Trophoblast cell (in vitro differentiated cells and primary cell): ENCODE measurements around the gene CUL3.

ENCODE experiments used
- DNase-seq, 2 donors: peaks; one replicate each; pipeline ENCODE4 v3.0.0-alpha.2; 2016
- H2AFZ ChIP-seq: 2 replicates; pipeline ENCODE4 v1.6.1; 2013; ENCODE audit warnings: low read length, moderate library complexity, mild to moderate bottlenecking; ENCODE audit not compliant: insufficient read depth, poor library complexity
- H2AK5ac ChIP-seq: 2 replicates; pipeline ENCODE4 v1.6.1; 2013; ENCODE audit warnings: mild to moderate bottlenecking, low read length
- H2BK120ac ChIP-seq: 2 replicates; pipeline ENCODE4 v1.6.1; 2013; ENCODE audit warnings: low read length, mild to moderate bottlenecking, moderate library complexity; ENCODE audit not compliant: insufficient read depth, poor library complexity
- H2BK12ac ChIP-seq: 2 replicates; pipeline ENCODE4 v1.6.1; 2013; ENCODE audit warnings: mild to moderate bottlenecking, low read length, moderate library complexity
- H2BK5ac ChIP-seq: 2 replicates; pipeline ENCODE4 v1.6.1; 2013; ENCODE audit warnings: low read length, low read depth, moderate library complexity, mild to moderate bottlenecking; ENCODE audit not compliant: poor library complexity
- H3K14ac ChIP-seq: 2 replicates; pipeline ENCODE4 v1.6.1; 2013; ENCODE audit warnings: mild to moderate bottlenecking, low read length
- H3K18ac ChIP-seq: 2 replicates; pipeline ENCODE4 v1.6.1; 2013; ENCODE audit warnings: mild to moderate bottlenecking, low read length
- H3K23ac ChIP-seq: 2 replicates; pipeline ENCODE4 v1.6.1; 2013; ENCODE audit warnings: low read length
- H3K27ac ChIP-seq: 2 replicates; pipeline ENCODE4 v1.5.1; 2013; ENCODE audit warnings: low read depth, mild to moderate bottlenecking, inconsistent platforms, low read length, moderate library complexity
- H3K27me3 ChIP-seq: 2 replicates; pipeline ENCODE4 v1.6.1; 2013; ENCODE audit warnings: inconsistent platforms, mild to moderate bottlenecking, low read length, moderate library complexity; ENCODE audit not compliant: insufficient read depth
- H3K36me3 ChIP-seq, 2 experiments: 1 replicate in 1 of 2; 2 replicates in 1 of 2; pipeline ENCODE4 v1.6.1; 2013; ENCODE audit warnings: low read length in 2 of 2, mild to moderate bottlenecking in 2 of 2, moderate library complexity in 1 of 2; ENCODE audit not compliant: insufficient read depth in 2 of 2, control insufficient read depth in 1 of 2
- H3K4ac ChIP-seq: 2 replicates; pipeline ENCODE4 v1.6.1; 2013; ENCODE audit warnings: low read depth, mild to moderate bottlenecking, low read length, moderate library complexity
- H3K4me1 ChIP-seq, 2 experiments: 1 replicate in 1 of 2; 2 replicates in 1 of 2; pipeline ENCODE4 v1.6.1; 2013; ENCODE audit warnings: low read length in 2 of 2, mild to moderate bottlenecking in 2 of 2, moderate library complexity in 1 of 2; ENCODE audit not compliant: insufficient read depth in 2 of 2, control insufficient read depth in 1 of 2
- H3K4me2 ChIP-seq: 2 replicates; pipeline ENCODE4 v1.6.1; 2013; ENCODE audit warnings: inconsistent platforms, mild to moderate bottlenecking, low read length, moderate library complexity
- H3K4me3 ChIP-seq: 2 replicates; pipeline ENCODE4 v1.5.1; 2013; ENCODE audit warnings: mild to moderate bottlenecking, low read depth, low read length, inconsistent platforms
- H3K79me1 ChIP-seq: one replicate; pipeline ENCODE4 v1.6.1; 2013; ENCODE audit warnings: low read length
- H3K79me2 ChIP-seq: 2 replicates; pipeline ENCODE4 v1.6.1; 2013; ENCODE audit warnings: low read length, mild to moderate bottlenecking; ENCODE audit not compliant: control insufficient read depth, insufficient read depth, poor library complexity
- H3K9ac ChIP-seq: 2 replicates; pipeline ENCODE4 v1.6.1; 2013; ENCODE audit warnings: mild to moderate bottlenecking, low read length
- H3K9me3 ChIP-seq: 2 replicates; pipeline ENCODE4 v1.6.1; 2013; ENCODE audit warnings: low read depth, mild to moderate bottlenecking, control low read depth, inconsistent platforms, low read length; ENCODE audit not compliant: insufficient read depth
- H4K12ac ChIP-seq: 2 replicates; pipeline ENCODE4 v1.6.1; 2013; ENCODE audit warnings: low read depth, mild to moderate bottlenecking, low read length, moderate library complexity
- H4K8ac ChIP-seq: 2 replicates; pipeline ENCODE4 v1.6.1; 2013; ENCODE audit warnings: low read depth, mild to moderate bottlenecking, low read length, moderate library complexity
- H4K91ac ChIP-seq: one replicate; pipeline ENCODE4 v1.6.1; 2013; ENCODE audit warnings: low read depth, mild to moderate bottlenecking, low read length, moderate library complexity
- WGBS: extraction: QIAGEN DNeasy Blood & Tissue Kit; methylation state at CpG from one replicate; pipeline ENCODE4 v1.1.7; 2013; ENCODE audit warnings: missing lambda C conversion rate; ENCODE audit not compliant: insufficient read length, insufficient coverage; ENCODE audit errors: extremely low coverage; 5-methylcytosine and 5-hydroxymethylcytosine counted together

CUL3 gene

DNA sequence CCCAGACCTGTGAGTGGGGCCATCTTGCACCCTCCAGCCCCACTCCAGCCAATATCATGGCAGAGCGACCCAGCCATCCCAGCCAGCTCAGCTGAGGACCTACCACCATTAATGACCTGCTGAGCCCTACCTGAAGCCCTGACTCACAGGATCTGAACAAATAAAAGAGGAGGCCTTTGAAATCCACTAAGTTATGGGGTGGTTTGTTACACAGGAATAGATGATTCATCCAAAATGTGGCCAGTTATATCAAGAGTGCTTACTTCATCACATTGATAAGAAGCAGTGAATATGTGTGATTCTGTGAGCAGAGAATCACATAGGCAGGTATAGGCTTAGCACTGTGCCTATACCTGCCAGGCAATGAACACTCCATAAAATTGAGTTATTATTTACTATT, 148.5 kb downstream of the CUL3 start:
- Histone ChIP-seq H3K18ac (no peak overlapping the region), H3K4me3 (no peak overlapping the region), H3K79me1 (no peaks in the 10 kb centered on the region), H4K91ac (no peak overlapping the region), H2AFZ (no peak overlapping the region), H3K36me3 (no peaks in the 10 kb centered on the region), H3K4me2 (no peak overlapping the region), H4K12ac (no peak overlapping the region), H3K27ac (no peak overlapping the region), H3K27me3 (no peaks in the 10 kb centered on the region), H4K8ac (no peak overlapping the region), H3K4ac (no peak overlapping the region), H3K4me1 (peaks cover 0 to 4% of the 10 kb centered on the region in 2 experiments), H3K23ac (no peak overlapping the region), H2AK5ac (no peak overlapping the region), H3K9me3 (no peaks in the 10 kb centered on the region), H2BK120ac (no peak overlapping the region), H3K79me2 (no peaks in the 10 kb centered on the region), H3K14ac (no peak overlapping the region), H2BK12ac (no peak overlapping the region), H3K9ac (no peak overlapping the region), H2BK5ac (no peak overlapping the region)
- no CpG with 5 or more reads among the region's 1 CpG for WGBS
- DNase-seq: no peak

DNA sequence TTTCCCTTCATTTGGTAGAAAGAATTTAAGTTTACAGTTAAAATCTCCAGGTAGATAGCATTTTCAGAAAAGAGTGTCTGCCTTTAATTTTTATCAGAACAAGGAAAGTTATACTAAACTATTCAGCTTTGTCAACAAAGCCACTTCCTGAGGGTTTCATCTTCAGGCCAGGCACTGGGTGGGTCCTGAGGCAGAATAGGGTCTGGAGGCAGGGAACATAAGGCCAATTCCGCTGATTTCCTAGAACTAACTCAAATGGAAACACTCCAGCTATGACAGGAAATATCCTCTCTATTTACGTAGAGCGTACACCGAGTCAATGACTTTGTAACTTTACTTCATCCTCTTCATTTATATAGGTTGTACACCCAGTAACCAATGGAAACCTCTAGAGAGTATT, 150.5 kb downstream of the CUL3 start:
- Histone ChIP-seq H4K91ac (no peak overlapping the region), H3K4me1 (peaks cover 0 to 4% of the 10 kb centered on the region in 2 experiments), H3K79me2 (no peaks in the 10 kb centered on the region), H3K27ac (no peak overlapping the region), H3K4me3 (no peak overlapping the region), H3K27me3 (no peaks in the 10 kb centered on the region), H2BK5ac (no peak overlapping the region), H2AFZ (no peak overlapping the region), H3K36me3 (no peaks in the 10 kb centered on the region), H2BK12ac (no peak overlapping the region), H3K79me1 (no peaks in the 10 kb centered on the region), H3K4me2 (no peak overlapping the region), H3K23ac (no peak overlapping the region), H4K8ac (no peak overlapping the region), H3K14ac (no peak overlapping the region), H2BK120ac (no peak overlapping the region), H3K9me3 (peaks cover 8% of the 10 kb centered on the region), H3K9ac (no peak overlapping the region), H2AK5ac (no peak overlapping the region), H4K12ac (no peak overlapping the region), H3K4ac (no peak overlapping the region), H3K18ac (no peak overlapping the region)
- no peak for DNase-seq
- no CpG with 5 or more reads among the region's 4 CpGs for WGBS

DNA sequence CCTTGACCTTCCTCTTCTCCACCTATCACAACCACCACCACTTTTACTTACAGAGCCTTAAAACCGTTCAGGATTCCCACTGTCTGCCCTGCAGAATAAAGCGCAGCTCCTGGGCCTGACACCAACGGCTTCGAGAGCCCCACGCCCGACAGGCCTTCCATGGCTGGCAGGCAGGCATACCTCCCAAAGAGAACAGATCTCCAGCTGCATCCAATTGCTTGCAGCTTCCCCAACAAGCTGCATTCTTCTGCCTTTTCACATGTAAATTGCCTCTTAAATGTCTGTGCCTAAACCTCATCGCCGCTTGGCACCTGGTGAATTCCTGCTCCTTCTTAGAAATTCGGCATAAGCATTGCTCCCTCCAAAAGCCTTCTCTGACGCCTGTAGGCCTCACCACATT, 151.7 kb downstream of the CUL3 start:
- H3K4me2 ChIP-seq: no peak overlapping the region
- H3K23ac ChIP-seq: no peak overlapping the region
- H3K9ac ChIP-seq: no peak overlapping the region
- H2BK5ac ChIP-seq: no peak overlapping the region
- H3K79me2 ChIP-seq: no peaks in the 10 kb centered on the region
- H3K27me3 ChIP-seq: no peaks in the 10 kb centered on the region
- peaks cover 8% of the 10 kb centered on the region for H3K9me3 ChIP-seq
- H3K4me3 ChIP-seq: no peak overlapping the region
- H3K36me3 ChIP-seq: no peaks in the 10 kb centered on the region
- no peaks in the 10 kb centered on the region for H3K79me1 ChIP-seq
- no peak overlapping the region for H3K14ac ChIP-seq
- H2BK12ac ChIP-seq: no peak overlapping the region
- H3K18ac ChIP-seq: no peak overlapping the region
- no peak overlapping the region for H2AFZ ChIP-seq
- no CpG with 5 or more reads among the region's 10 CpGs for WGBS
- no peak overlapping the region for H4K12ac ChIP-seq
- DNase-seq: no peak
- H2BK120ac ChIP-seq: no peak overlapping the region
- H3K27ac ChIP-seq: no peak overlapping the region
- H3K4ac ChIP-seq: no peak overlapping the region
- H4K91ac ChIP-seq: no peak overlapping the region
- no peaks in the 10 kb centered on the region for H3K4me1 ChIP-seq
- no peak overlapping the region for H2AK5ac ChIP-seq
- no peak overlapping the region for H4K8ac ChIP-seq

DNA sequence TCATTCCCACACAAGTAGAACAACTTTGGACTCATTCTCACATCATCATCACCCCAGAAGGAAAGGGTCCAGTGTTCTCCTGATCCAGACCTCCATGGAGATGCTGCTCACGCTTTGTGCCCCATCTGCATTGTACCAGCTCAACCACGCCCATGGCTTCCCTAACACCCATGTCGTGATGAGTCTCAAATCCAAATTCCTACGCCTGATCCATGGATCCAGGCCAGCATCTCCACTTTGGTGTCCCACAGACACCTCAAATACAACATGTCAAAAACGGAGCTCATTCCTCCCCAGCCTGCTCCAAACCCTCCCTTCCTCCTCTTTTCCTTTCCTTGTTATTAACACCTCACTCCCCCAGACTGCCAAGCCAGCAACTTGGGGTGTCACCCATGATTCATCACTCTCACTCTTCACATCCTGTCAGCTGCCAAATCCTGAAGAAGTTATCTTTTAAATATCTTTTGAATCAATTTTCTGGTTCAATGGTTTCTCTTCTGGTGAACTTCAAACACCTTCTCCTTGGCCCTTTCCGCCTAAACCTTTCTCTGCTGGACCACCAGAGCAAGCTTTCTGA, 153.1 kb downstream of the CUL3 start:
- no peak overlapping the region for H3K23ac ChIP-seq
- WGBS: no CpG with 5 or more reads among the region's 6 CpGs
- no peak overlapping the region for H3K4me2 ChIP-seq
- no peak overlapping the region for H3K18ac ChIP-seq
- H3K4me3 ChIP-seq: no peak overlapping the region
- H4K91ac ChIP-seq: no peak overlapping the region
- H3K9ac ChIP-seq: no peak overlapping the region
- no peak overlapping the region for H3K14ac ChIP-seq
- H2AFZ ChIP-seq: no peak overlapping the region
- peaks cover 8% of the 10 kb centered on the region for H3K9me3 ChIP-seq
- no peak overlapping the region for H4K8ac ChIP-seq
- H3K36me3 ChIP-seq: no peaks in the 10 kb centered on the region
- H3K79me2 ChIP-seq: no peaks in the 10 kb centered on the region
- H3K79me1 ChIP-seq: no peaks in the 10 kb centered on the region
- no peak for DNase-seq
- no peak overlapping the region for H2BK12ac ChIP-seq
- H3K4me1 ChIP-seq: no peaks in the 10 kb centered on the region
- no peak overlapping the region for H3K27ac ChIP-seq
- no peak overlapping the region for H2BK120ac ChIP-seq
- no peaks in the 10 kb centered on the region for H3K27me3 ChIP-seq
- no peak overlapping the region for H4K12ac ChIP-seq
- H2AK5ac ChIP-seq: no peak overlapping the region
- no peak overlapping the region for H3K4ac ChIP-seq
- H2BK5ac ChIP-seq: no peak overlapping the region
